Activated CD4-positive, alpha-beta T cell treated with anti-CD3 and anti-CD28 coated beads for 48 hours (primary cell): Measurements from ENCODE around the gene HK2.

Experiments
- DNase-seq: peaks from one replicate; pipeline ENCODE4 v3.0.0-alpha.2; 2020

The HK2 gene

DNA sequence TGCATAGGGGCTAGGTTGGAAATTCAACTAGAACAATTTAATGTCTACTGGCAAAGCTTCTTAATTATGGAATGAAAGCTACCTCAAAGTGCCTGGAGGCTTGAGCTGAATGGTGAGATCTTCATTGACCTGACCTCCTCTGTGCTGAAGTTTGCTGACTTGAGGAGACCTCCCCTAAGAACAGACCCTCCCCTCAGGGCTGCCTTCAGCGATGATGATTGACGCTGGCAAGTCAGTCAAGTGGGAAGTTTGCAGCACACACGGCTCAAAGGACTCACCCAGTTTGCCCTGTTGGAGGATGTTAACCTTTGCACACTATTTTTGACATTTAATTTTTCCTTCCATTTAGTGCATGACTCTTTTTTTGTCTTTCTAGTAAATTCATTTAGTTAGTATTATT, 107.4 kb downstream of the HK2 start:
- no peak for DNase-seq

DNA sequence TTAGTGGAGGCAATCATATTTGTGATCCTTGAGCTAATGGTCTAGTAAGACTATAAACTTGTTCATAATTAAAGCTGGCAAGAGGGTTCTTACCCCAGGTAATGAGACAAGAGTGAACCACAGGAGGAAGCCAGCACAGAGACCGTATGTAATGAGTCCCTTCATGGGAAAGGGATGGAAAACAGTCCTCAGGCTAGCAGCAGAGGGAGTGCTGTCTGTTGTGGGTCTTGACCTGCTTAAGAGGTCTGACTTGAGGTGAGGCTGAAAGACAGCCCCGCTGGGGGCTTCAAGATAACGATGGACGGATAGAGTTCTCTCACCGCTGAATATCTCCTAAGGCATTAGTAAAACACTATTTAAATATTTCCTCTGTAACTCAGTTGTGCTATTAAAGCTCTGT, 108.3 kb downstream of the HK2 start:
- DNase-seq, result no peak
